Spleen (tissue), 11 donors: ENCODE data around the gene NXPE1. TPM values are rescaled to one million over a fixed set of nuclear protein-coding genes. Genes with fewer than 3 reads are reported as not detected.

Experiments
- DNase-seq: peaks from one replicate; pipeline ENCODE4 v3.0.0-alpha.2; 2020
- H3K27ac ChIP-seq, 8 donors: fragments of 200-600 bp; sonication (generic) in 7 of 8; 1 replicate in 4 of 8; 2 replicates in 4 of 8; pipeline versions ENCODE4 v1.5.0 to v1.8.0; 2016 to 2021; ENCODE audit warnings: inconsistent platforms in 4 of 8, mild to moderate bottlenecking in 4 of 8, moderate library complexity in 1 of 8
- H3K27me3 ChIP-seq, 7 donors: fragments of 200-600 bp; sonication (generic) in 6 of 7; replicated peaks in 1 of 7; 1 replicate in 4 of 7; 2 replicates in 3 of 7; pipeline versions ENCODE4 v1.5.0 to v1.8.0; 2016 to 2021; ENCODE audit warnings: inconsistent platforms in 3 of 7, mild to moderate bottlenecking in 1 of 7
- H3K36me3 ChIP-seq, 6 donors: fragments of 200-600 bp; sonication (generic) in 5 of 6; 1 replicate in 4 of 6; 2 replicates in 2 of 6; pipeline versions ENCODE4 v1.5.0 to v1.8.0; 2016 to 2021; ENCODE audit warnings: inconsistent platforms in 2 of 6
- H3K4me1 ChIP-seq, 6 donors: fragments of 200-600 bp; sonication (generic) in 5 of 6; 1 replicate in 3 of 6; 2 replicates in 3 of 6; pipeline versions ENCODE4 v1.5.0 to v1.8.0; 2016 to 2021; ENCODE audit warnings: inconsistent platforms in 3 of 6
- H3K4me3 ChIP-seq, 8 donors: fragments of 200-600 bp; sonication (generic) in 7 of 8; 1 replicate in 4 of 8; 2 replicates in 4 of 8; pipeline versions ENCODE4 v1.5.0 to v1.8.0; 2016 to 2021; ENCODE audit warnings: inconsistent platforms in 4 of 8, mild to moderate bottlenecking in 4 of 8, moderate library complexity in 2 of 8
- H3K9me3 ChIP-seq, 8 donors: fragments of 200-600 bp; sonication (generic) in 7 of 8; 1 replicate in 4 of 8; 2 replicates in 4 of 8; pipeline versions ENCODE4 v1.5.0 to v1.8.0; 2016 to 2021; ENCODE audit warnings: inconsistent platforms in 4 of 8
- POLR2A ChIP-seq, 3 donors: fragments of 450-650 bp; IDR thresholded peaks; one replicate each; pipeline ENCODE4 v1.5.1; 2017; ENCODE audit warnings: antibody characterized with exemption in 3 of 3, mild to moderate bottlenecking in 1 of 3
- POLR2AphosphoS5 ChIP-seq, 3 donors: sonication (generic); formaldehyde crosslinking; IDR thresholded peaks; one replicate each; pipeline ENCODE4 v1.5.1; 2017; ENCODE audit warnings: antibody characterized with exemption in 3 of 3
- WGBS, 5 donors: extraction: QIAGEN DNeasy Blood & Tissue Kit in 3 of 5; methylation state at CpG; one replicate each; pipeline versions ENCODE4 v1.1.5 to v1.1.7; 2013 to 2018; 5-methylcytosine and 5-hydroxymethylcytosine counted together
- intact Hi-C: fragments of 100-400 bp; cut with DNase I; formaldehyde crosslinking; loops from one replicate; pipeline ENCODE4 v1.15.0; 2023; ENCODE audit warnings: low total_unique reads
- polyA plus RNA-seq, 3 donors: library from polyadenylated mRNA; stranded (reverse); fragments of 200-250 nt; gene quantifications; one replicate each; pipeline ENCODE4 v1.2.1, GENCODE V29; 2013
- total RNA-seq, 7 donors: library from RNA; depleted of rRNA in 3 of 7; stranded (reverse); fragments of >200 nt in 3 of 7; fragmentation: NEBNext Ultra II Directional in 4 of 7; extraction: Animal tissue kit (Norgen Biotek cat#: 25700) in 4 of 7; gene quantifications; one replicate each; pipeline versions ENCODE4 v1.1.0 to v1.2.1, GENCODE V29; 2016 to 2021
- TF ChIP-seq, protein P1 (sequence below), 11 experiments: fragments of 200-600 bp in 7 of 11; fragments of 450-650 bp in 4 of 11; sonication (generic) in 4 of 11; IDR thresholded peaks in 8 of 11; conservative IDR thresholded peaks in 3 of 11; 1 replicate in 7 of 11; 2 replicates in 4 of 11; pipeline versions ENCODE4 v1.4.0 to v1.8.0; 2016 to 2021; ENCODE audit warnings: antibody characterized with exemption in 11 of 11, inconsistent platforms in 4 of 11, mild to moderate bottlenecking in 1 of 11
- donor health status: healthy with polysubstance abuse.
- donor health status: DM: no; HTN: no; CAD: no; lungs with moderate emphysema.
- donor health status: DM: no; HTN: no; CAD: no.
- donor health status: Bipolar disorder and iron deficiency.
- donor health status: healthy.
- donor health status: DM: no; HTN: no; CAD: no.
- donor health status: DM: yes; HTN: yes; CAD: no.

The NXPE1 gene
- total and polyA plus RNA-seq, 10 donors = 0.46 TPM; not detected in 9

DNA sequence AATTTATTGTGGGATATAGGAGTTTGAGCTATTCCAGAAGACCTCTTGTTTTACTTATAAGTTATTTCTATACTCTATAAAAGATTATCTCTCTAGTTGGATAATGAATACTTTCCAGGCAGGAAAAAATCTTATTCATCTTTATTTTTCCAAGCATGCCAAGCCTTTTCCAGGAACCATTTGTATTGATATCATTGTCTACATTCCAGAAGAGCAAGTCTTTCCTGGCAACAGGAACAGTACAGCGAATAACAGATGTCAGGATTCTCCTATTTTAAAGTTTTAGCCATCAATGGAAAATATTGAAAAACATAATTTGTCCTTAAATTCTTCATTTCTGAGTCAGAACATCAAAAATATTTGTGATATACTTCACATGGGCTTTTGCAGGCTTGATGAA, 5.2 kb upstream of the NXPE1 start:
- no peaks in the 10 kb centered on the region for H3K36me3 ChIP-seq
- no peak overlapping the region for H3K4me3 ChIP-seq
- no peak for DNase-seq
- intact Hi-C loops = no loop called here
- no peaks in the 10 kb centered on the region for H3K27me3 ChIP-seq
- WGBS, 5 donors = 57 to 84% (median 79%) methylated on average over 1 of the region's 1 CpG
- TF ChIP-seq, protein P1, sequence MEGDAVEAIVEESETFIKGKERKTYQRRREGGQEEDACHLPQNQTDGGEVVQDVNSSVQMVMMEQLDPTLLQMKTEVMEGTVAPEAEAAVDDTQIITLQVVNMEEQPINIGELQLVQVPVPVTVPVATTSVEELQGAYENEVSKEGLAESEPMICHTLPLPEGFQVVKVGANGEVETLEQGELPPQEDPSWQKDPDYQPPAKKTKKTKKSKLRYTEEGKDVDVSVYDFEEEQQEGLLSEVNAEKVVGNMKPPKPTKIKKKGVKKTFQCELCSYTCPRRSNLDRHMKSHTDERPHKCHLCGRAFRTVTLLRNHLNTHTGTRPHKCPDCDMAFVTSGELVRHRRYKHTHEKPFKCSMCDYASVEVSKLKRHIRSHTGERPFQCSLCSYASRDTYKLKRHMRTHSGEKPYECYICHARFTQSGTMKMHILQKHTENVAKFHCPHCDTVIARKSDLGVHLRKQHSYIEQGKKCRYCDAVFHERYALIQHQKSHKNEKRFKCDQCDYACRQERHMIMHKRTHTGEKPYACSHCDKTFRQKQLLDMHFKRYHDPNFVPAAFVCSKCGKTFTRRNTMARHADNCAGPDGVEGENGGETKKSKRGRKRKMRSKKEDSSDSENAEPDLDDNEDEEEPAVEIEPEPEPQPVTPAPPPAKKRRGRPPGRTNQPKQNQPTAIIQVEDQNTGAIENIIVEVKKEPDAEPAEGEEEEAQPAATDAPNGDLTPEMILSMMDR (IDR thresholded peaks at IDR 0.05 in 8 of 11, conservative IDR thresholded peaks at IDR 0.05 in 3 of 11) = no peak
- no peak for TF ChIP-seq POLR2AphosphoS5 (IDR thresholded peaks at IDR 0.05)
- no peak for TF ChIP-seq POLR2A (IDR thresholded peaks at IDR 0.05)
- no peaks in the 10 kb centered on the region for H3K9me3 ChIP-seq
- H3K27ac ChIP-seq = no peak overlapping the region
- no peaks in the 10 kb centered on the region for H3K4me1 ChIP-seq

- no peaks in the 10 kb centered on the region for H3K36me3 ChIP-seq
- intact Hi-C loops = no loop called here
- H3K4me1 ChIP-seq = no peaks in the 10 kb centered on the region
- no peak overlapping the region for H3K27ac ChIP-seq
- no peaks in the 10 kb centered on the region for H3K9me3 ChIP-seq
- TF ChIP-seq, protein P1 (IDR thresholded peaks at IDR 0.05 in 8 of 11, conservative IDR thresholded peaks at IDR 0.05 in 3 of 11) = no peak
- TF ChIP-seq POLR2A (IDR thresholded peaks at IDR 0.05) (no peak), POLR2AphosphoS5 (IDR thresholded peaks at IDR 0.05) (no peak)
- WGBS, 5 donors = 76 to 90% (median 84%) methylated on average over 2 of the region's 2 CpGs
- no peak overlapping the region for H3K4me3 ChIP-seq
- H3K27me3 ChIP-seq = no peaks in the 10 kb centered on the region
- no peak for DNase-seq
Observed at GRCh38 chr11:114563077-114563476, 3.4 kb upstream of the NXPE1 start.

GRCh38 chr11:114562166-114562916, 2.7 kb upstream of the NXPE1 start:
- no peak for DNase-seq
- H3K4me1 ChIP-seq = no peaks in the 10 kb centered on the region
- intact Hi-C loops = no loop called here
- no peak overlapping the region for H3K27ac ChIP-seq
- WGBS, 5 donors = 42 to 57% (median 44%) methylated on average over 3 of the region's 3 CpGs
- H3K27me3 ChIP-seq = no peaks in the 10 kb centered on the region
- no peaks in the 10 kb centered on the region for H3K36me3 ChIP-seq
- no peaks in the 10 kb centered on the region for H3K9me3 ChIP-seq
- TF ChIP-seq, protein P1 (IDR thresholded peaks at IDR 0.05 in 8 of 11, conservative IDR thresholded peaks at IDR 0.05 in 3 of 11) = no peak
- no peak for TF ChIP-seq POLR2A (IDR thresholded peaks at IDR 0.05)
- no peak overlapping the region for H3K4me3 ChIP-seq

- TF ChIP-seq POLR2AphosphoS5 (IDR thresholded peaks at IDR 0.05) (no peak), POLR2A (IDR thresholded peaks at IDR 0.05) (no peak)
- TF ChIP-seq, protein P1 (IDR thresholded peaks at IDR 0.05 in 8 of 11, conservative IDR thresholded peaks at IDR 0.05 in 3 of 11) = no peak
- intact Hi-C loops = no loop called here
- WGBS, 5 donors = 15 to 23% (median 20%) methylated on average over 1 of the region's 1 CpG
Observed at GRCh38 chr11:114556135-114556534, 3.5 kb downstream of the NXPE1 start.

More at GRCh38 chr11:114556135-114556534, 3.5 kb downstream of the NXPE1 start:
- Histone ChIP-seq H3K4me1 (peaks cover 0 to 6% (median 0%) of the 10 kb centered on the region in 6 donors), H3K4me3 (no peak overlapping the region), H3K36me3 (no peaks in the 10 kb centered on the region), H3K27ac (peak overlapping the region in 3 of 8 donors; percentile 16 to 27 (median 21)), H3K27me3 (no peaks in the 10 kb centered on the region), H3K9me3 (no peaks in the 10 kb centered on the region)
- DNase-seq = no peak
